HepG2 (cell line): ENCODE results near the gene TOMM6. TPM values are rescaled to one million over a fixed set of nuclear protein-coding genes. Genes with fewer than 3 reads are reported as not detected.

ENCODE experiments used
- ARID2 ChIP-seq: sonication (generic); formaldehyde crosslinking; IDR thresholded peaks from 2 replicates; pipeline ENCODE4 v1.8.1; 2022; ENCODE audit warnings: mild to moderate bottlenecking, missing genetic modification reagents, borderline replicate concordance
- FOXC1 ChIP-seq: sonication (generic); formaldehyde crosslinking; IDR thresholded peaks from 2 replicates; pipeline ENCODE4 v1.8.0; 2022; ENCODE audit warnings: mild to moderate bottlenecking, missing genetic modification reagents, borderline replicate concordance
- HCFC1 ChIP-seq: fragments of 150-350 bp; IDR thresholded peaks from 2 replicates; pipeline ENCODE4 v1.6.1; 2014; ENCODE audit warnings: low read depth, low read length
- KDM6A ChIP-seq: IDR thresholded peaks from 2 replicates; pipeline ENCODE4 v1.6.1; 2016; ENCODE audit warnings: low read depth
- MBD4 ChIP-seq: IDR thresholded peaks from 2 replicates; pipeline ENCODE4 v1.6.1; 2012; ENCODE audit warnings: low read length, inconsistent platforms, borderline replicate concordance
- NCOA1 ChIP-seq: sonication (generic); formaldehyde crosslinking; IDR thresholded peaks from 2 replicates; pipeline ENCODE4 v1.9.0; 2021; ENCODE audit warnings: missing genetic modification reagents
- NFIC ChIP-seq: IDR thresholded peaks from 2 replicates; pipeline ENCODE4 v1.6.1; 2012; ENCODE audit warnings: mild to moderate bottlenecking, low read length, inconsistent platforms
- NKX3-1 ChIP-seq: sonication (generic); formaldehyde crosslinking; IDR thresholded peaks from 2 replicates; pipeline ENCODE4 v1.5.0; 2020; ENCODE audit warnings: missing genetic modification reagents
- NR3C1 ChIP-seq: sonication (generic); formaldehyde crosslinking; IDR thresholded peaks from 2 replicates; pipeline ENCODE4 v1.4.0; 2020; ENCODE audit warnings: missing genetic modification reagents
- TRIM24 ChIP-seq: sonication (generic); formaldehyde crosslinking; IDR thresholded peaks from 2 replicates; pipeline ENCODE4 v1.8.0; 2022; ENCODE audit warnings: mild to moderate bottlenecking, missing genetic modification reagents
- ZNF329 ChIP-seq: sonication (generic); formaldehyde crosslinking; IDR thresholded peaks from 2 replicates; pipeline ENCODE4 v1.9.0; 2021; ENCODE audit warnings: low read depth, mild to moderate bottlenecking, missing genetic modification reagents
- ZNF333 ChIP-seq: sonication (generic); formaldehyde crosslinking; IDR thresholded peaks from 2 replicates; pipeline ENCODE4 v1.4.0; 2020; ENCODE audit warnings: mild to moderate bottlenecking, missing genetic modification reagents, borderline replicate concordance
- ZNF546 ChIP-seq: sonication (generic); formaldehyde crosslinking; conservative IDR thresholded peaks from 2 replicates; pipeline ENCODE4 v1.8.1; 2023; ENCODE audit warnings: mild to moderate bottlenecking, missing genetic modification reagents
- ZNF749 ChIP-seq: sonication (generic); formaldehyde crosslinking; IDR thresholded peaks from 2 replicates; pipeline ENCODE4 v1.8.0; 2022; ENCODE audit warnings: mild to moderate bottlenecking, missing genetic modification reagents, moderate library complexity, borderline replicate concordance
- ZNF75D ChIP-seq: sonication (generic); formaldehyde crosslinking; IDR thresholded peaks from 2 replicates; pipeline ENCODE4 v1.8.1; 2023; ENCODE audit warnings: missing genetic modification reagents, mild to moderate bottlenecking, borderline replicate concordance
- ZSCAN30 ChIP-seq: sonication (generic); formaldehyde crosslinking; IDR thresholded peaks from 2 replicates; pipeline ENCODE4 v1.5.0; 2020; ENCODE audit warnings: mild to moderate bottlenecking, missing genetic modification reagents
- polyA plus RNA-seq, 8 experiments: library from polyadenylated mRNA; depleted of rRNA in 3 of 8; stranded (reverse) in 7 of 8; unstranded in 1 of 8; fragments of >200 nt; fragmentation: Illumina TruSeq in 4 of 8; extraction: Trizol in 4 of 8; gene quantifications; 2 replicates each; pipeline versions ENCODE4 v1.2.1 to v1.2.3, GENCODE V29; 2011 to 2016; ENCODE audit warnings: low read depth in 4 of 8, missing spikeins in 1 of 8, mixed read lengths in 1 of 8; ENCODE audit not compliant: insufficient read depth in 1 of 8
- total RNA-seq, 5 experiments: library from RNA; depleted of rRNA; stranded (reverse); fragments of >200 nt; fragmentation: Illumina TruSeq; extraction: Trizol; gene quantifications; 2 replicates each; pipeline ENCODE4 v1.2.3, GENCODE V29; 2016; ENCODE audit warnings: low read depth in 1 of 5
- TF ChIP-seq, protein P1 (sequence below): sonication (generic); formaldehyde crosslinking; conservative IDR thresholded peaks from 2 replicates; pipeline ENCODE4 v1.8.0; 2022; ENCODE audit warnings: mild to moderate bottlenecking, moderate library complexity, missing genetic modification reagents
- TF ChIP-seq, protein P2 (sequence below): sonication (generic); formaldehyde crosslinking; IDR thresholded peaks from 2 replicates; pipeline ENCODE4 v1.4.0; 2020; ENCODE audit warnings: mild to moderate bottlenecking, low read depth, missing genetic modification reagents
- TF ChIP-seq, protein P3 (sequence below): sonication (generic); formaldehyde crosslinking; IDR thresholded peaks from 2 replicates; pipeline ENCODE4 v1.5.0; 2020; ENCODE audit warnings: mild to moderate bottlenecking, missing genetic modification reagents
- TF ChIP-seq, protein P4 (sequence below): sonication (generic); formaldehyde crosslinking; IDR thresholded peaks from 2 replicates; pipeline ENCODE4 v1.5.0; 2020; ENCODE audit warnings: mild to moderate bottlenecking, missing genetic modification reagents, borderline replicate concordance

The TOMM6 gene
- total and polyA plus RNA-seq, 2 of the 13 experiments (the other 11 are each of a cell fraction or from before 2014, with no cell fraction given) = 320 to 321 TPM

DNA sequence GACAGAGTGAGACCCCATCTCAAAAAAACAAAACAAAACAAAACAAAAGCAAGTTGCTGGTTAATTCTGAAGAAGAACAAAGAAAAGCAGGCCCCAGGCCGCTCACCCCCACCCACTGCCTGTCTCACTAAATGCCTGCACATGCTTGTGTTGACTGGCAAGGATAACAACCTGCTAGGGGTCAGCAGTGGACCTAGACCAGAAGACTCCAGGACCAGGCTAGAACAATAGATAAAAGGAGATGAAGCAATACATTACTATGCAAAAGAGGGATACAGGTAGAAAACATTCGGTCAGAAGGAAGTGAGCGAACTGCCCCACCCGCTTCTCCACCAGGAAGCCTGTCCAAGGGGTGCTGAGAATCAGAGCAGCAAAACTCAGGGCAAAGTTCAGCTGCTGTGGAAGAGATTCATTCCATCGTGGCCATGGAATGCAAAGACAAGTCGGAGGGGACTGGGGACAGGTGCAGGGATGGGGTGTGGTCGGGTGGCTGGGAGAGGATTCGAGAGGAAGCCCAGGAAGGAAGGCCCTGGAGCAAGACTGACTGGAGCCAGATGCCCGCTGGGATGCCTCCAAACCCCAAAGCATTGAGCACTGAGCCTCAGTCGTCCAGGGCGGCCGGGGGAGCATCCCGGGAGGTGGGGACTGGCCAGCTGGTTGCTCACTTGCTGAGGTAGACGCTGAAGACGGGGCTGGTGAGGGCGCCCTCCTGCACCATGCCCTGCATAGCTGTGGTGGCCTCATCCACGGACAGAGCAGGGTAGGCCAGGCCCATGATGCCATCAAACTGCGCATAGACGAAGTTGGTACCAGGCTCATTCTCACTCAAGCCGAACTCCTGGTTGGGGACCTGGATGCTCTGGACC is 45.6 kb upstream of the TOMM6 start (continued):
- TF ChIP-seq NCOA1 (CRISPR knock-in tag) (no peak), HCFC1 (no peak), ZNF333 (CRISPR knock-in tag) (no peak), ARID2 (CRISPR knock-in tag) (no peak), ZNF546 (CRISPR knock-in tag) (no peak), MBD4 (no peak), ZNF749 (CRISPR knock-in tag) (no peak), TRIM24 (CRISPR knock-in tag) (no peak), FOXC1 (no peak; the same call in 1 of the 2 replicates), ZSCAN30 (CRISPR knock-in tag) (no peak), ZNF329 (CRISPR knock-in tag) (no peak), ZNF75D (no peak), NFIC (no peak), NKX3-1 (CRISPR knock-in tag) (no peak), KDM6A (peak; percentile 50), NR3C1 (CRISPR knock-in tag) (no peak)
- TF ChIP-seq, protein P1, sequence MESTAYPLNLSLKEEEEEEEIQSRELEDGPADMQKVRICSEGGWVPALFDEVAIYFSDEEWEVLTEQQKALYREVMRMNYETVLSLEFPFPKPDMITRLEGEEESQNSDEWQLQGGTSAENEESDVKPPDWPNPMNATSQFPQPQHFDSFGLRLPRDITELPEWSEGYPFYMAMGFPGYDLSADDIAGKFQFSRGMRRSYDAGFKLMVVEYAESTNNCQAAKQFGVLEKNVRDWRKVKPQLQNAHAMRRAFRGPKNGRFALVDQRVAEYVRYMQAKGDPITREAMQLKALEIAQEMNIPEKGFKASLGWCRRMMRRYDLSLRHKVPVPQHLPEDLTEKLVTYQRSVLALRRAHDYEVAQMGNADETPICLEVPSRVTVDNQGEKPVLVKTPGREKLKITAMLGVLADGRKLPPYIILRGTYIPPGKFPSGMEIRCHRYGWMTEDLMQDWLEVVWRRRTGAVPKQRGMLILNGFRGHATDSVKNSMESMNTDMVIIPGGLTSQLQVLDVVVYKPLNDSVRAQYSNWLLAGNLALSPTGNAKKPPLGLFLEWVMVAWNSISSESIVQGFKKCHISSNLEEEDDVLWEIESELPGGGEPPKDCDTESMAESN (CRISPR knock-in tag) = no peak; the same call in 1 of the 2 replicates
- TF ChIP-seq, protein P2, sequence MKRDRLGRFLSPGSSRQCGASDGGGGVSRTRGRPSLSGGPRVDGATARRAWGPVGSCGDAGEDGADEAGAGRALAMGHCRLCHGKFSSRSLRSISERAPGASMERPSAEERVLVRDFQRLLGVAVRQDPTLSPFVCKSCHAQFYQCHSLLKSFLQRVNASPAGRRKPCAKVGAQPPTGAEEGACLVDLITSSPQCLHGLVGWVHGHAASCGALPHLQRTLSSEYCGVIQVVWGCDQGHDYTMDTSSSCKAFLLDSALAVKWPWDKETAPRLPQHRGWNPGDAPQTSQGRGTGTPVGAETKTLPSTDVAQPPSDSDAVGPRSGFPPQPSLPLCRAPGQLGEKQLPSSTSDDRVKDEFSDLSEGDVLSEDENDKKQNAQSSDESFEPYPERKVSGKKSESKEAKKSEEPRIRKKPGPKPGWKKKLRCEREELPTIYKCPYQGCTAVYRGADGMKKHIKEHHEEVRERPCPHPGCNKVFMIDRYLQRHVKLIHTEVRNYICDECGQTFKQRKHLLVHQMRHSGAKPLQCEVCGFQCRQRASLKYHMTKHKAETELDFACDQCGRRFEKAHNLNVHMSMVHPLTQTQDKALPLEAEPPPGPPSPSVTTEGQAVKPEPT = no peak
- TF ChIP-seq, protein P3, sequence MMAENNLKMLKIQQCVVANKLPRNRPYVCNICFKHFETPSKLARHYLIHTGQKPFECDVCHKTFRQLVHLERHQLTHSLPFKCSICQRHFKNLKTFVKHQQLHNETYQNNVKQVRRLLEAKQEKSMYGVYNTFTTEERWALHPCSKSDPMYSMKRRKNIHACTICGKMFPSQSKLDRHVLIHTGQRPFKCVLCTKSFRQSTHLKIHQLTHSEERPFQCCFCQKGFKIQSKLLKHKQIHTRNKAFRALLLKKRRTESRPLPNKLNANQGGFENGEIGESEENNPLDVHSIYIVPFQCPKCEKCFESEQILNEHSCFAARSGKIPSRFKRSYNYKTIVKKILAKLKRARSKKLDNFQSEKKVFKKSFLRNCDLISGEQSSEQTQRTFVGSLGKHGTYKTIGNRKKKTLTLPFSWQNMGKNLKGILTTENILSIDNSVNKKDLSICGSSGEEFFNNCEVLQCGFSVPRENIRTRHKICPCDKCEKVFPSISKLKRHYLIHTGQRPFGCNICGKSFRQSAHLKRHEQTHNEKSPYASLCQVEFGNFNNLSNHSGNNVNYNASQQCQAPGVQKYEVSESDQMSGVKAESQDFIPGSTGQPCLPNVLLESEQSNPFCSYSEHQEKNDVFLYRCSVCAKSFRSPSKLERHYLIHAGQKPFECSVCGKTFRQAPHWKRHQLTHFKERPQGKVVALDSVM = no peak
- TF ChIP-seq, protein P4, sequence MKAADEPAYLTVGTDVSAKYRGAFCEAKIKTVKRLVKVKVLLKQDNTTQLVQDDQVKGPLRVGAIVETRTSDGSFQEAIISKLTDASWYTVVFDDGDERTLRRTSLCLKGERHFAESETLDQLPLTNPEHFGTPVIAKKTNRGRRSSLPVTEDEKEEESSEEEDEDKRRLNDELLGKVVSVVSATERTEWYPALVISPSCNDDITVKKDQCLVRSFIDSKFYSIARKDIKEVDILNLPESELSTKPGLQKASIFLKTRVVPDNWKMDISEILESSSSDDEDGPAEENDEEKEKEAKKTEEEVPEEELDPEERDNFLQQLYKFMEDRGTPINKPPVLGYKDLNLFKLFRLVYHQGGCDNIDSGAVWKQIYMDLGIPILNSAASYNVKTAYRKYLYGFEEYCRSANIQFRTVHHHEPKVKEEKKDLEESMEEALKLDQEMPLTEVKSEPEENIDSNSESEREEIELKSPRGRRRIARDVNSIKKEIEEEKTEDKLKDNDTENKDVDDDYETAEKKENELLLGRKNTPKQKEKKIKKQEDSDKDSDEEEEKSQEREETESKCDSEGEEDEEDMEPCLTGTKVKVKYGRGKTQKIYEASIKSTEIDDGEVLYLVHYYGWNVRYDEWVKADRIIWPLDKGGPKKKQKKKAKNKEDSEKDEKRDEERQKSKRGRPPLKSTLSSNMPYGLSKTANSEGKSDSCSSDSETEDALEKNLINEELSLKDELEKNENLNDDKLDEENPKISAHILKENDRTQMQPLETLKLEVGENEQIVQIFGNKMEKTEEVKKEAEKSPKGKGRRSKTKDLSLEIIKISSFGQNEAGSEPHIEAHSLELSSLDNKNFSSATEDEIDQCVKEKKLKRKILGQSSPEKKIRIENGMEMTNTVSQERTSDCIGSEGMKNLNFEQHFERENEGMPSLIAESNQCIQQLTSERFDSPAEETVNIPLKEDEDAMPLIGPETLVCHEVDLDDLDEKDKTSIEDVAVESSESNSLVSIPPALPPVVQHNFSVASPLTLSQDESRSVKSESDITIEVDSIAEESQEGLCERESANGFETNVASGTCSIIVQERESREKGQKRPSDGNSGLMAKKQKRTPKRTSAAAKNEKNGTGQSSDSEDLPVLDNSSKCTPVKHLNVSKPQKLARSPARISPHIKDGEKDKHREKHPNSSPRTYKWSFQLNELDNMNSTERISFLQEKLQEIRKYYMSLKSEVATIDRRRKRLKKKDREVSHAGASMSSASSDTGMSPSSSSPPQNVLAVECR (CRISPR knock-in tag) = 0 out of 2 replicates have a peak, but pooled peaks have one; percentile 28
